HG03354 (cell line): ENCODE data around the gene PRAMEF2.
"Not testable (repeated sequence)": the region's sequence is repeated elsewhere in the genome, so short reads cannot be mapped to it uniquely, and the experiment has no call there.

Experiments used
- ATAC-seq: cut with Tn5 transposase; IDR thresholded peaks from one replicate; pipeline ENCODE4 v1.9.1; 2021; ENCODE audit warnings: mild to moderate bottlenecking; ENCODE audit not compliant: unreplicated experiment, poor library complexity, severe bottlenecking

The PRAMEF2 gene, protein sequence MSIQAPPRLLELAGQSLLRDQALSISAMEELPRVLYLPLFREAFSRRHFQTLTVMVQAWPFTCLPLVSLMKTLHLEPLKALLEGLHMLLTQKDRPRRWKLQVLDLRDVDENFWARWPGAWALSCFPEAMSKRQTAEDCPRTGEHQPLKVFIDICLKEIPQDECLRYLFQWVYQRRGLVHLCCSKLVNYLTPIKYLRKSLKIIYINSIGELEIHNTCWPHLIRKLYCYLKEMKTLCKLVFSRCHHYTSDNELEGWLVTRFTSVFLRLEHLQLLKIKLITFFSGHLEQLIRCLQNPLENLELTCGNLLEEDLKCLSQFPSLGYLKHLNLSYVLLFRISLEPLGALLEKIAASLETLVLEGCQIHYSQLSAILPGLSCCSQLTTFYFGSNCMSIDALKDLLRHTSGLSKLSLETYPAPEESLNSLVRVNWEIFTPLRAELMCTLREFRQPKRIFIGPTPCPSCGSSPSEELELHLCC

DNA sequence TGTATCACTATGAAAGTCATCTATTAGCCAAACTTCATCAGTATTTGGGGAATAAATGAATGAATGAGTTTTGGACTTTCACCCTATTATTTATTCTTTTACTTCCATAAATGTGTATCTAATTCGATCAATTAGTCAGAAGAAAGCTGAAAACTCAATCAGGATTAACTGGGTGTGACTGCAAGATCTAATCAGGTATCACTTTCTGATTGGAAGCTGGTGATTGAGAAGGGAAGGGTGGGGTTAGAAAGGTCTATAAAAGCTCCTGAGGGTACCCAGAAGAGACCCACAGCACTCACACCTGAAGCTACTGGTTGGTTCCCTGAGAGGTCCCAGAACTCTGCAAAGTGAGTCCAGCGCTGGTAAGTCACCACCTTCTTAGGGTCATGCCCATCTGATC is at the start of gene PRAMEF2:
Gene PRAMEF2, plus strand, starts transcription at position 301 of the 400 bp plus-strand sequence. CDS start 1,924 bp downstream, outside the sequence.
- not testable (repeated sequence) for ATAC-seq

DNA sequence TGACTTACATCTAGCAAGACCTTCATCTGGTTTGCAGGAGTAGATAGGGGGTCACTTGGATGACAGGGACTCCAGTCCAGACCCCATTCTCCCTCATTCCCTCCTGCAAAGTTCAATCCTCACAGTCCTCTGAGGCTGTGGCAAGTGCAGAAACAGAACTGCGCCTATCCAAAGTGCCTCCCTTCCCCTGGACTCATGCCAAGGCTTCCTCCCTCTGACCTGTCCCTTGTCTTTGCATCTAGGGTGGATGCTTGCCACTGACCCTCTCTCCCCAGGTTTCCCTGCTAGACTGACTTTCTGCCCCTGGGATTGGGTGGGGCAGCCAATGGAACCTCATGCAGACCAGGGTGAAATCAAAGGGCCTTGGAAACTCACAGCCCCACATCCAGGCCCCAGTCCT is 47.0 kb upstream of the PRAMEF2 start:
- ATAC-seq = no peak

DNA sequence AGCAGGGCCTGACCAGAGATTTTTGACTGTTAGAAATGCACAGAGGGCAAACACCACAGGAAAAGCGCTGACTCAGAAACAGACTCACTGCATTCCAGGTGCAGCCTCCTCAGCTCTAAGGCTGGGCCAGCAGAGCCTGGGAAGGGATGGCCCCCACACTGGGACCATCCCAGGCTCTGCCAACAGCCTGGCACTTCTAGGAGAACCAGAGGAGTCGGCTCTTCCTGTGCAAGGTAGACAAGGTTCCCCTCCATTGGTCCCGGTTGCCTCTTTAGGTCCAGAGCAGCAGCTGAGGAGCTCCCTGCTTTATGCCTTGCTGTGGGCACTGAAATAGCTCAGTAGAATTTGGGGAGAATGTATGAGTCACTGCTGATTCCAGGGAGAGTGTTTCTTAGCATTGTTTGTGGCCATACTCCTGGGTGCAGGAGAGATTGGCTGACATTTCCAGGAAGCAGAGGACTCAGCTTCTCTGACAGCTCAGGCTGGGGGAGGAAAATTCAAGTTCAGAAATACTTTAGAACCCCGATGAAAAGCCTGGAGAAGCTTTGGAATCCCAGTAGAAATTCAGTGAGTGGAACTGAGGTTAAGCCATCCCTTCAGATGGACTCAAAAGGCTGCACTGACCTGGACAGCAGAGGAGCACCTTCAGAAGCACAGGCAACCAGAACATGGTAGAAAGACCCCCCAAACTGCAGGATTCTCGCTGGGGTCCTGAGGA is 46.0 kb upstream of the PRAMEF2 start:
- ATAC-seq = no peak

DNA sequence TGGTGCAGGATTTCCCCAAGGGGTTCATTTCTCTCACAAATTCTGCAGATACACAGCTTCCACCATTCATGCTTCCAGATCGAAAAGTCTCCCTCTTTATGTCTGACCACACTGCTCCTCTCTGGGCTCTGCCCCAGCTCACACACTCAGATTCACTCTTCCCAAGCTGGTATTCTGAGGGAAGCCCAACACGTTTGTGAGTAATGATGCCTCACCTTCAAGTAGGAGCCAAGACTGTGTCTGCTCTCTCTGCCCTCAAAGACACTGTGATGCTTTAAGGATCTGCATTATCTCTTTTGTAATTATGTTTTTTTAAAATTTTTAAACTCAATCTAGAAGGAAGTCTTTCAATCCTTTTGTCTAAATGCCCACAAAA is 45.5 kb upstream of the PRAMEF2 start:
- ATAC-seq = no peak

DNA sequence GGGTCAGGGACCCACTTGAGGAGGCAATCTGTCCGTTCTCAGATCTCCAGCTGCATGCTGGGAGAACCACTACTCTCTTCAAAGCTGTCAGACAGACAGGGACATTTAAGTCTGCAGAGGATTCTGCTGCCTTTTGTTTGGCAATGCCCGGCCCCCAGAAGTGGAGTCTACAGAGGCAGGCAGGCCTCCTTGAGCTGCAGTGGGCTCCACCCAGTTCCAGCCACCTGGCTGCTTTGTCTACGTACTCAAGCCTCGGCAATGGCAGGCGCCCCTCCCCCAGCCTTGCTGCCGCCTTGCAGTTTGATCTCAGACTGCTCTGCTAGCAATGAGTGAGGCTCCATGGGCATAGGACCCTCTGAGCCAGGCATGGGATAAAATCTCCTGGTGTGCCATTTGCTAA is 37.8 kb upstream of the PRAMEF2 start:
- ATAC-seq = not testable (repeated sequence)

DNA sequence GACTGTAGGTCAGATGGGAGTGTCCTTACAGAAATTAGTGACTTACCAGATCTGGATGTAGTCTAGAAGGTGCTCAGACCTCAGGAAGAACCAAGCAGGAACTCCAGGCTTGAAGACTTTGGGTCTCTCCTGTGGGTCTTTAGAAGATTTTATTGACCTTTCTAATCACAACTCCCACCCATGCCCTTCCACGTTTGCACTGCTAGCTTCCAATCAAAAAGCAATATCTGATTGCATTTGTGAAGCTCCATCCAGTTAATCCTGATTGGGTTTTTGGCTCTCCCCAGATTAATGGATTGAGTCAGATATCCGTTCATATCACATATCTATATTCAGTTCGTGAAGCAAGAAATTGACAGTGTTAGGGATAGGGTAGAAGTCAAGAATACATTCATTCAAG is 25.6 kb upstream of the PRAMEF2 start, which contains the start of gene PRAMEF11:
Gene PRAMEF11, minus strand, starts transcription at position 101 of the 400 bp plus-strand sequence. CDS start 2,621 bp downstream, outside the sequence.
- ATAC-seq = not testable (repeated sequence)

DNA sequence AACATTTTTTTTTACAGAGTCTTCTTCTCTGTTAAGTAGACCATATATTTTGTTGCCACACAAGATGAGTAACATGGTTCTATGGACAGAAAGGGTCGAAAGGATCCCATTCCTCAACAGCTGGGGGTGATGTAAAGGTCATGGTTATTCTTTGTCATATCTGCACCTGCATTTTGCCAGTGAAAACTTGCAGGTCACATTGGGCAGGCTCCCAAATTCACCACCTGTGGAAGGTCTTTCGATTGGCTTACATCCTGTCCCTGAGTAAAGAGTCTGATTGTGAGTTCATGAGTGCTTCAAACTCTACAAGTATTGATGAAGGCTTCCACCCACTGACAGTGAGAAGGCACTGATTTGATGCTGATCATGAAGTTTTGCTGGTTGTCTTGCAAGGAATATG is 23.6 kb upstream of the PRAMEF2 start:
- not testable (repeated sequence) for ATAC-seq

DNA sequence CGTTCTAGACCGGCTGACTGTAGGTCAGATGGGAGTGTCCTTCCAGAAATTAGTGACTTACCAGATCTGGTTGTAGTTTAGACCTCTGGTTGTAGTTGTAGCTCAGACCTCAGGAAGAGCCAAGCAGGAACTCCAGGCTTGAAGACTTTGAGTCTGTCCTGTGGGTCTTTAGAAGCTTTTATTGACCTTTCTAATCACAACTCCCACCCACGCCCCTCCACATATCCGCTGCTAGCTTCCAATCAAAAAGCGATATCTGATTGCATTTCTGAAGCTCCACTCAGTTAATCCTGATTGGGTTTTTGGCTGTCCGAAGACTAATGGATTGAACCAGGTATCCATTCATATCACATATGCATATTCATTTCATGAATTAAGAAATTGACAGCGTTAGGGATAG is 8.3 kb upstream of the PRAMEF2 start, which contains the start of gene HNRNPCL1:
Gene HNRNPCL1, minus strand, starts transcription at position 101 of the 400 bp plus-strand sequence. CDS start 431 bp downstream, outside the sequence.
- not testable (repeated sequence) for ATAC-seq

DNA sequence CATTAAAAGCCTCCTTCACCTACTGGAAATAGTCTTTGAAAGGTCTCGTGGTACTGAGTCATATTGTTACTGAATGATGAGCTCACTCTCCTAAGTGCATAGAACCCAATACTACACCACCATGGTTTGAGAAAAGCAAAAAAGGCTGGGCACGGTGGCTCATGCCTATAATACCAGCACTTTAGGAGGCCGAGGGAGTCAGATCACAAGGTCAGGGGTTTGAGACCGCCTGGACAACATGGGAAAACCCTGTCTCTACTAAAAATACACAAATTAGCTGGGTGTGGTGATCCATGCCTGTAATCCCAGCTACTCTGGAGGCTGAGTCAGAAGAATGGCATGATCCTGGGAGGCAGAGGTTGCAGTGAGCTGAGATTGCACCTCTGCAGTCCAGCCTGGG is 5.1 kb upstream of the PRAMEF2 start:
- no peak for ATAC-seq

DNA sequence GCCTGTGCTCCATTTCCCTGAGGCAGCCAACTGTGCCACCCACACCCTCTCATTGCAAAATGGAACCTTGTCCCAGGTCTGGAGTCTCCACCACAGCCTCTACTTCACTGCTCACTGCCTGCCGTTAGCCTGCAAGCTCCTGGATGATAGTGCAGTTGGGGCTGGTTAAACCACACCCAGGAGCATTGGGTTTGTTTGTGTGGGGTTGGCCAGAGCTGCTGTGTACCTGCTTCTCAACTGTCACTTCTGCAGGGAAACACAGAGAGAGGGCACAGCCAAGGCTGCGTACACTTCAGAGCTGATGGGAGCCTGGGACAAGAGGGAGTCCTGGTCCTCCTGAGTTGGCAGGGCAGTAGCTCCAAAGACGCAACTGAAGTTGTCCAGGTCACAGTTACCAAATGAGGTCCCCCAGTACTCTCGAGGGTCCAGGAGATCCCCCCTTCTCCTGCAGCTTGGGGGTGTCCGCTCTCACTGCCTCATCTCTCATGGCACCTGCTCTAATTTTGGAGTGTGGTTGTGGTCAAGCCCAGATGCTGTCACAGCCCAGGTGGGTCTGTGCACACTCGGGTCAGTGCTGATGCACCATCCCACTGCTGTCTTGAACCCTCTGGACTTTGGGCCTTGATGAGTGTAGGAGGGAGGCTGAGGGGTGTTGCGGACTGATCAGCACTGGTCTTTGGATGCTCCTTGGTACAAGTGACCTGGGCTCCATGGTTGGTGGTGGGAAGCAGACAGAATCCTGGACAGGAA is 6.4 kb downstream of the PRAMEF2 start:
- not testable (repeated sequence) for ATAC-seq

DNA sequence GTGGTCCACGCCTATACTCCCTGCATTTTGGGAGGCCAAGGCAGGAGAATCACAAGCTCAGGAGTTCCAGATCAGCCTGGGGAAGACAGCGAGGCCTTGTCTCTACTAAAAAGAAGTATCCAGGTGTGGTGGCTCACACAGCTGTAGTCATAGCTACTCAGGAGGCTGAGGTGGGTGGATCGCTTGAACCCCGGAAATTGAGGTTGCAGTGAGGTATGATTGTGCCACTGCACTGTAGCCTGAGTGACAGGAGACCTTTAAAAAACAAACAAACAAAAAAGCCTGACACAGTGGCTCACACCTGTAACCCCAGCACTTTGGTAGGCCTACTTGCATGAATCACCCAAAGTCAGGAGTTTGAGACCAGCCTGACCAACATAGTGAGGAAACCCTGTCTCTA is 21.6 kb downstream of the PRAMEF2 start:
- not testable (repeated sequence) for ATAC-seq

DNA sequence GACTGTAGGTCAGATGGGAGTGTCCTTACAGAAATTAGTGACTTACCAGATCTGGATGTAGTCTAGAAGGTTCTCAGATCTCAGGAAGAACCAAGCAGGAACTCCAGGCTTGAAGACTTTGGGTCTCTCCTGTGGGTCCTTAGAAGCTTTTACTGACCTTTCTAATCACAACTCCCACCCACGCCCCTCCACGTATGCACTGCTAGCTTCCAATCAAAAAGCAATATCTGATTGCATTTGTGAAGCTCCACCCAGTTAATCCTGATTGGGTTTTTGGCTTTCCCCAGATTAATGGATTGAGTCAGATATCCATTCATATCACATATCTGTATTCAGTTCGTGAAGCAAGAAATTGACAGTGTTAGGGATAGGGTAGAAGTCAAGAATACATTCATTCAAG is 29.2 kb downstream of the PRAMEF2 start, which contains the start of gene PRAMEF4:
Gene PRAMEF4, minus strand, starts transcription at position 101 of the 400 bp plus-strand sequence. CDS start 2,807 bp downstream, outside the sequence.
- ATAC-seq = not testable (repeated sequence)

DNA sequence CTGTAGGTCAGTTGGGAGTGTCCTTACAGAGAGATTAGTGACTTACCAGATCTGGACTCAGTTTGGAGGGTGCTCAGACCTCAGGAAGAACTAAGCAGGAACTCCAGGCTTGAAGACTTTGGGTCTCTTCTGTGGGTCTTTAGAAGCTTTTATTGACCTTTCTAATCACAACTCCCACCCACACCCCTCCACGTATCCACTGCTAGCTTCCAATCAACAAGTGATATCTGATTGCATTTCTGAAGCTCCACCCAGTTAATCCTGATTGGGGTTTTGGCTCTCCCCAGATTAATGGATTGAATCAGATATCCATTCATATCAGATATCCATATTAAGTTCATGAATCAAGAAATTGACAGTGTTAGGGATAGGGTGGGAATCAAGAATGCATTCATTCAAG is 41.3 kb downstream of the PRAMEF2 start, which contains the start of gene PRAMEF10:
Gene PRAMEF10, minus strand, starts transcription at position 101 of the 400 bp plus-strand sequence. CDS start 2,423 bp downstream, outside the sequence.
- not testable (repeated sequence) for ATAC-seq

DNA sequence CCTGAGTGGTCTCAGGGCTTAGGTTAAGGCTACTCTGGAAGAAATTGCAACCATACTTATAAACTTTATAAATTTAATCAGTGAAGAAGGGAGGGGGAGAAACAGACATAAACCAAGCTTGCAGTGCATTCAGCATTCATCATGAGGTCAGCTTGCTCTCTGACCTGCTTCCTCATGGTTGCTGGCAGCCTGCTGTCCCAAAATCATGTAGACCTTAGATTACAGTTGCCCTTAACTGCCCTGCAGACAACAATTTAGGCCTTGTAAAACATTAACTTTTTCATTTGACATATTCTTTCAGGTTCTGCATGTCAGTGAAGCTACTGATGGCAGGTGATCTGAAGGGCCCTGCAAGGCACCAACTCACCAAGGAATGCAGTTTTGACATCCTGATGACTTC is 42.3 kb downstream of the PRAMEF2 start:
- ATAC-seq = not testable (repeated sequence)

DNA sequence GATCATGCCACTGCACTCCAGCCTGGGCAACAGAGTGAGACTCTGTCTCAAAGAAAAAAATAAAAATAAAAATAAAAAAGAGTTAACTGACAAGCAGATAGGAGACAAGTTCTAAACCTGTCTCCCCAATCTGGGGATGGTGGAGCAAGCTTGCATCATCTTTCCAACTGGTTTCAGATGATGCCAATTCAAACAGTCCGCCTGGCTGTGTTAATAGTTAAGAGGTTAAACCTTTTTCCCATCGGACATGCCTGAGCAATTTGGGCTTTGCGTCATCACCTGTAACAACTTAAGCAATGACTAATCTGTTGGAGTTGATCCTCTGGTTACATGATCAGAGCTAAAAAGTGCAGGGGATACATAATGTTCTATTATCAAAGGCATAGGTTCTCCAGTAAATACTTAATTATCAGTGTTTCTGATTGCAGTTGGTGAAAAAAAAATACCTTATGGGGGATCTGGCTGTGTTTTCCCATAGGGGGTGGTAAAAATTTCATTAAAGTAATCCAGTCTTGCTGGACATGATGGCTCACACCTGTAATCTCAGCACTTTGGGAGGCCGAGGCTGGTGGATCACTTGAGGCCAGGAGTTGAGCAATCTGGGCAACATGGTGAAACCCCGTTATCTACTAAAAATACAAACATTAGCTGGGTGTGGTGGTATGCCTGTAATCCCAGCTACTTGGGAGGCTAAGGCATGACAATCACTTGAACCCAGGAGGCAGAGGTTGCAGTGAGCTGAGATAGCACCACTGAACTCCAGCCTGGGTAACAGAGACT is 47.1 kb downstream of the PRAMEF2 start:
- not testable (repeated sequence) for ATAC-seq
